H1 (cell line): Measurements from ENCODE around the gene HIP1. TPM values are rescaled to one million over a fixed set of nuclear protein-coding genes. Genes with fewer than 3 reads are reported as not detected.

ENCODE experiments used
- CTCF ChIA-PET: fragments of 300-600 bp; sonication (Branson Sonifier 250); formaldehyde crosslinking; loops from one replicate; lab custom pipeline; 2021; ENCODE audit not compliant: partially characterized antibody; lab: Charles Lee
- POLR2A ChIA-PET: fragments of 300-600 bp; sonication (Branson Sonifier 250); formaldehyde crosslinking; loops from one replicate; lab custom pipeline; 2021; ENCODE audit warnings: inconsistent platforms; ENCODE audit not compliant: partially characterized antibody; lab: Charles Lee
- DNase-seq, 2 experiments: peaks; one replicate each; pipeline versions ENCODE4 v3.0.0 to v3.0.0-alpha.2; 2010 to 2022; ENCODE audit warnings: low spot score in 2 of 2, low read depth in 1 of 2, mixed read lengths in 1 of 2
- FAIRE-seq: peaks from 2 replicates; lab custom pipeline; 2011; peaks lifted over from hg19 to GRCh38; lab: Jason Lieb, UNC
- H2AFZ ChIP-seq: 2 replicates; pipeline ENCODE4 v1.8.1; 2012; ENCODE audit warnings: low read length, inconsistent platforms
- H2AK5ac ChIP-seq: 2 replicates; pipeline ENCODE4 v1.6.1; 2013; ENCODE audit warnings: low read depth, low read length
- H2BK120ac ChIP-seq: replicated peaks from 2 replicates; pipeline ENCODE3; 2013; ENCODE audit warnings: low read depth, low read length, inconsistent platforms
- H2BK12ac ChIP-seq: 2 replicates; pipeline ENCODE4 v1.6.1; 2013; ENCODE audit warnings: low read depth, low read length
- H2BK15ac ChIP-seq: 2 replicates; pipeline ENCODE4 v1.6.1; 2013; ENCODE audit warnings: low read length
- H2BK20ac ChIP-seq: 2 replicates; pipeline ENCODE4 v1.6.1; 2013; ENCODE audit warnings: low read length
- H2BK5ac ChIP-seq: 2 replicates; pipeline ENCODE4 v1.6.1; 2013; ENCODE audit warnings: low read depth, low read length
- H3K14ac ChIP-seq: 2 replicates; pipeline ENCODE4 v1.6.1; 2013; ENCODE audit warnings: inconsistent platforms; ENCODE audit not compliant: insufficient read length
- H3K18ac ChIP-seq: 2 replicates; pipeline ENCODE4 v1.6.1; 2013; ENCODE audit warnings: low read length; ENCODE audit errors: extremely low read depth
- H3K23ac ChIP-seq: 2 replicates; pipeline ENCODE4 v1.6.1; 2013; ENCODE audit warnings: inconsistent platforms; ENCODE audit not compliant: insufficient read length
- H3K23me2 ChIP-seq: 2 replicates; pipeline ENCODE4 v1.6.1; 2013; ENCODE audit warnings: low read depth, low read length
- H3K27ac ChIP-seq: 2 replicates; pipeline ENCODE4 v1.6.1; 2011; ENCODE audit warnings: low read depth, low read length, inconsistent platforms
- H3K27me3 ChIP-seq, 4 experiments: replicated peaks in 1 of 4; 1 replicate in 1 of 4; 2 replicates in 3 of 4; pipeline versions ENCODE4 v1.6.1 to v1.8.1; 2011 to 2013; ENCODE audit warnings: low read length in 3 of 4, mild to moderate bottlenecking in 3 of 4, inconsistent platforms in 2 of 4, mixed read lengths in 2 of 4, moderate library complexity in 1 of 4; ENCODE audit not compliant: control insufficient read depth in 3 of 4, insufficient read depth in 3 of 4; ENCODE audit errors: extremely low read depth in 1 of 4
- H3K36me3 ChIP-seq, 4 experiments: 2 replicates each; pipeline versions ENCODE4 v1.6.1 to v1.8.1; 2011 to 2013; ENCODE audit warnings: mild to moderate bottlenecking in 4 of 4, low read length in 3 of 4, moderate library complexity in 2 of 4, control low read depth in 1 of 4, inconsistent platforms in 1 of 4; ENCODE audit not compliant: insufficient read depth in 4 of 4, control insufficient read depth in 2 of 4
- H3K4ac ChIP-seq: replicated peaks from 2 replicates; pipeline ENCODE3; 2013; ENCODE audit warnings: low read length, low read depth, mixed read lengths, inconsistent platforms; ENCODE audit not compliant: insufficient read length
- H3K4me1 ChIP-seq, 4 experiments: replicated peaks in 1 of 4; 1 replicate in 1 of 4; 2 replicates in 3 of 4; pipeline versions ENCODE4 v1.6.1 to v1.8.1; 2011 to 2013; ENCODE audit warnings: low read length in 3 of 4, inconsistent platforms in 2 of 4, mixed read lengths in 1 of 4; ENCODE audit not compliant: insufficient read depth in 4 of 4, control insufficient read depth in 3 of 4
- H3K4me2 ChIP-seq, 2 experiments: 2 replicates each; pipeline versions ENCODE4 v1.6.1 to v1.8.1; 2011 to 2013; ENCODE audit warnings: low read depth in 2 of 2, low read length in 2 of 2, control low read depth in 1 of 2, inconsistent platforms in 1 of 2, mild to moderate bottlenecking in 1 of 2; ENCODE audit not compliant: insufficient read depth in 1 of 2
- H3K4me3 ChIP-seq, 4 experiments: fragments of 200-600, 300-600 bp in 1 of 4; sonication (generic), shearing (Covaris generic), sonication (Bioruptor Twin) in 1 of 4; 2 replicates each; pipeline versions ENCODE4 v1.5.1 to v1.8.1; 2011 to 2016; ENCODE audit warnings: low read length in 4 of 4, low read depth in 3 of 4, control low read depth in 2 of 4, inconsistent platforms in 2 of 4, mild to moderate bottlenecking in 2 of 4, mixed read lengths in 1 of 4, moderate library complexity in 1 of 4; ENCODE audit not compliant: insufficient read depth in 2 of 4; ENCODE audit errors: extremely low read depth in 1 of 4
- H3K56ac ChIP-seq: replicated peaks from 2 replicates; pipeline ENCODE3; 2013; ENCODE audit warnings: low read depth, mild to moderate bottlenecking, mixed read lengths, low read length, inconsistent platforms; ENCODE audit not compliant: insufficient read length
- H3K79me1 ChIP-seq: 2 replicates; pipeline ENCODE4 v1.6.1; 2013; ENCODE audit warnings: low read depth, low read length, control low read depth
- H3K79me2 ChIP-seq, 2 experiments: 2 replicates each; pipeline versions ENCODE4 v1.6.1 to v1.8.1; 2012 to 2013; ENCODE audit warnings: low read length in 2 of 2, mild to moderate bottlenecking in 2 of 2, inconsistent platforms in 1 of 2; ENCODE audit not compliant: insufficient read depth in 2 of 2, control insufficient read depth in 1 of 2
- H3K9ac ChIP-seq, 4 experiments: replicated peaks in 1 of 4; 1 replicate in 1 of 4; 2 replicates in 3 of 4; pipeline versions ENCODE4 v1.6.1 to v1.8.1; 2011 to 2013; ENCODE audit warnings: low read depth in 3 of 4, low read length in 3 of 4, control low read depth in 2 of 4, mild to moderate bottlenecking in 2 of 4, moderate library complexity in 2 of 4, inconsistent platforms in 1 of 4; ENCODE audit errors: extremely low read depth in 1 of 4
- H3K9me3 ChIP-seq, 2 experiments: 2 replicates each; pipeline versions ENCODE4 v1.6.1 to v1.8.1; 2012 to 2013; ENCODE audit warnings: mild to moderate bottlenecking in 2 of 2, moderate library complexity in 2 of 2, control low read depth in 1 of 2, inconsistent platforms in 1 of 2, low read depth in 1 of 2, low read length in 1 of 2, mixed read lengths in 1 of 2; ENCODE audit not compliant: insufficient read depth in 2 of 2
- H4K20me1 ChIP-seq, 2 experiments: replicated peaks in 1 of 2; 2 replicates each; pipeline versions ENCODE3 to v1.8.1; 2011 to 2013; ENCODE audit warnings: inconsistent platforms in 2 of 2, low read length in 2 of 2, mild to moderate bottlenecking in 1 of 2; ENCODE audit not compliant: insufficient read depth in 2 of 2, control insufficient read depth in 1 of 2
- H4K5ac ChIP-seq: 2 replicates; pipeline ENCODE4 v1.6.1; 2013; ENCODE audit warnings: low read length, low read depth, mixed read lengths, inconsistent platforms; ENCODE audit not compliant: insufficient read length
- H4K8ac ChIP-seq: 2 replicates; pipeline ENCODE4 v1.8.0; 2013; ENCODE audit warnings: mild to moderate bottlenecking, moderate library complexity, low read length, inconsistent platforms; ENCODE audit not compliant: insufficient read depth; ENCODE audit errors: extremely low read depth
- H4K91ac ChIP-seq: replicated peaks from 2 replicates; pipeline ENCODE3; 2013; ENCODE audit warnings: low read length, mixed read lengths, inconsistent platforms; ENCODE audit not compliant: insufficient read length
- BRCA1 ChIP-seq: IDR thresholded peaks from 2 replicates; pipeline ENCODE4 v1.6.1; 2012; ENCODE audit warnings: low read depth, low read length, improper control_type of control experiment
- CTCF ChIP-seq, 3 experiments: IDR thresholded peaks; 1 replicate in 2 of 3; 2 replicates in 1 of 3; pipeline versions ENCODE4 v1.5.1 to v1.6.1; 2011; ENCODE audit warnings: low read length in 3 of 3, mild to moderate bottlenecking in 3 of 3, inconsistent platforms in 2 of 3, low read depth in 1 of 3, moderate library complexity in 1 of 3; ENCODE audit not compliant: insufficient read depth in 1 of 3; ENCODE audit errors: control extremely low read depth in 1 of 3
- HDAC6 ChIP-seq: IDR thresholded peaks from one replicate; pipeline ENCODE4 v1.7.1; 2012; ENCODE audit warnings: low read depth, mild to moderate bottlenecking, inconsistent platforms, low read length, moderate library complexity
- RNF2 ChIP-seq: fragments of 200-900, 300-1000 bp; sonication (generic); IDR thresholded peaks from 2 replicates; pipeline ENCODE4 v1.7.1; 2016; ENCODE audit warnings: borderline replicate concordance, low read depth, mild to moderate bottlenecking, antibody characterized with exemption, low read length; ENCODE audit not compliant: poor library complexity, severe bottlenecking; ENCODE audit errors: missing control alignments
- TCF12 ChIP-seq: IDR thresholded peaks from 2 replicates; pipeline ENCODE4 v1.6.1; 2011; ENCODE audit warnings: low read depth, mild to moderate bottlenecking, low read length
- WGBS, 2 experiments: shearing (Covaris generic) in 1 of 2; methylation state at CpG; one replicate each; pipeline versions ENCODE4 v1.1.6 to v1.1.7; 2013 to 2015; ENCODE audit warnings: low lambda C conversion rate in 2 of 2, mixed read lengths in 2 of 2, inconsistent platforms in 1 of 2, low coverage in 1 of 2, missing lambda C conversion rate in 1 of 2; ENCODE audit not compliant: insufficient replicate concordance in 2 of 2, insufficient coverage in 1 of 2, insufficient read length in 1 of 2; ENCODE audit errors: extremely low coverage in 1 of 2, missing lambda C conversion rate in 1 of 2; 5-methylcytosine and 5-hydroxymethylcytosine counted together
- polyA plus RNA-seq, 7 experiments: library from polyadenylated mRNA; depleted of rRNA in 3 of 7; stranded (reverse) in 5 of 7; unstranded in 2 of 7; fragments of >200 nt in 5 of 7; fragments of 200-250 nt in 2 of 7; gene quantifications; 1 replicate in 5 of 7; 2 replicates in 1 of 7; 4 replicates in 1 of 7; pipeline versions ENCODE4 v1.2.1 to v1.2.3, GENCODE V29; 2011 to 2013; ENCODE audit warnings: missing spikeins in 2 of 7, mixed read lengths in 2 of 7
- total RNA-seq: library from RNA; stranded (reverse); fragmentation: NEBNext Ultra II Directional; extraction: Animal tissue kit (Norgen Biotek cat#: 25700); gene quantifications from 2 replicates; pipeline ENCODE4 v1.2.1, GENCODE V29; 2021

Gene HIP1
- total and polyA plus RNA-seq, 2 of the 8 experiments (the other 6 are each of a cell fraction or from before 2014, with no cell fraction given): 51.8 to 108 TPM

- peaks cover 0 to 2% of the 10 kb centered on the region in 2 experiments for H4K20me1 ChIP-seq
- H2AK5ac ChIP-seq: no peak overlapping the region; the same call in 1 of the 2 replicates
- H2BK20ac ChIP-seq: peak overlapping the region; percentile 62
- peak overlapping the region; percentile 98; the same call in 1 of the 2 replicates for H2BK12ac ChIP-seq
- WGBS, 2 experiments: 52% methylated on average over 8 of the region's 8 CpGs; no CpG with 5 or more reads in 1 of the 2 experiments
- FAIRE-seq (no peak), DNase-seq (no peak)
- no peak for TF ChIP-seq HDAC6
- no peak for TF ChIP-seq BRCA1
- TF ChIP-seq CTCF (IDR thresholded peaks at IDR 0.05; ENCODE audit: control extremely low read depth in 1 of 3, insufficient read depth in 1 of 3, low read depth in 1 of 3, low read length in 3 of 3): no peak
- TF ChIP-seq TCF12: no peak
- TF ChIP-seq RNF2: no peak
- peak overlapping the region; percentile 89 to 90 for H3K4me2 ChIP-seq
- 0 out of 2 replicates have a peak overlapping the region, but pooled peaks have one; percentile 14 for H2BK15ac ChIP-seq
- H3K9ac ChIP-seq: peak overlapping the region in 3 of 4 experiments; percentile 92 to 95 (median 93); a peak in 6 of 7 replicates
- H3K4me1 ChIP-seq: peaks cover 0 to 23% (median 9%) of the 10 kb centered on the region in 4 experiments; a peak in 6 of 7 replicates
- H3K9me3 ChIP-seq: peaks cover 0 to 7% of the 10 kb centered on the region in 2 experiments; a peak in 1 of 4 replicates
- H3K18ac ChIP-seq: peak overlapping the region; percentile 99; the same call in 1 of the 2 replicates
- H4K5ac ChIP-seq: peak overlapping the region; percentile 97
- H3K56ac ChIP-seq: peak overlapping the region; percentile 88
- peak overlapping the region; percentile 99 for H3K4ac ChIP-seq
- peaks cover 0 to 8% (median 0%) of the 10 kb centered on the region in 4 experiments; a peak in 3 of 8 replicates for H3K36me3 ChIP-seq
- peak overlapping the region; percentile 98 for H3K27ac ChIP-seq
- H3K23ac ChIP-seq: no peak overlapping the region
- CTCF ChIA-PET: interaction anchor here (0.6 to 2.7 kb wide), 2 partner anchors 81 to 122 kb away, joined by 3 to 7 read pairs; no protein-coding TSS in a partner anchor
- peak overlapping the region; percentile 99 for H4K91ac ChIP-seq
- POLR2A ChIA-PET: interaction anchor here (0.6 to 11.8 kb wide), 11 partner anchors 8 to 61 kb away, joined by 3 to 122 read pairs (median 6); no protein-coding TSS in a partner anchor
- H3K4me3 ChIP-seq: peak overlapping the region; percentile 39 to 89 (median 69); a peak in 7 of 8 replicates
- H4K8ac ChIP-seq: no peak overlapping the region; the same call in 1 of the 2 replicates
- H3K14ac ChIP-seq: no peak overlapping the region
- peak overlapping the region; percentile 33 for H2BK120ac ChIP-seq
- no peak overlapping the region for H2AFZ ChIP-seq
- peaks cover 13% of the 10 kb centered on the region for H3K23me2 ChIP-seq
- H2BK5ac ChIP-seq: peak overlapping the region; percentile 100
- peaks cover 17 to 33% of the 10 kb centered on the region in 2 experiments for H3K79me2 ChIP-seq
- H3K79me1 ChIP-seq: peaks cover 11% of the 10 kb centered on the region
- H3K27me3 ChIP-seq: no peaks in the 10 kb centered on the region
Observed at GRCh38 chr7:75640201-75640600, 98.5 kb downstream of the HIP1 start.
